ENCODE measurements around the gene VRK2. TPM values are rescaled to one million over a fixed set of nuclear protein-coding genes. Genes with fewer than 3 reads are reported as not detected.

VRK2 gene
- total and polyA plus RNA-seq, 7 donors, result 6.2 to 30.2 (median 17.7) TPM

GRCh38 chr2:58042486-58042970 is 4.1 kb upstream of the VRK2 start:
- Histone ChIP-seq H3K9me3 (no peaks in the 10 kb centered on the region), H3K4me3 (no peak overlapping the region), H3K4me1 (peaks cover 13% of the 10 kb centered on the region), H3K36me3 (ENCODE audit: insufficient read depth in 1 of 2, low read depth in 1 of 2) (peaks cover 0 to 8% of the 10 kb centered on the region in 2 donors), H3K27ac (no peak overlapping the region), H3K27me3 (ENCODE audit: insufficient read depth in 3 of 3, low read length in 2 of 3) (no peaks in the 10 kb centered on the region)
- no peak for ATAC-seq
- no peak for DNase-seq
- WGBS, 3 donors, result 43 to 59% (median 45%) methylated on average over 2 of the region's 2 CpGs
- TF ChIP-seq CTCF (IDR thresholded peaks at IDR 0.05), result no peak
- intact Hi-C loops (cut with DNase I), result no loop called here

GRCh38 chr2:58044145-58044544 is 2.5 kb upstream of the VRK2 start:
- Histone ChIP-seq H3K9me3 (no peaks in the 10 kb centered on the region), H3K4me1 (peaks cover 13% of the 10 kb centered on the region), H3K27me3 (ENCODE audit: insufficient read depth in 3 of 3, low read length in 2 of 3) (no peaks in the 10 kb centered on the region), H3K36me3 (ENCODE audit: insufficient read depth in 1 of 2, low read depth in 1 of 2) (peaks cover 0 to 8% of the 10 kb centered on the region in 2 donors), H3K27ac (no peak overlapping the region), H3K4me3 (no peak overlapping the region)
- no peak for DNase-seq
- no peak for ATAC-seq
- 88 to 96% (median 96%) methylated on average over 3 of the region's 3 CpGs for WGBS, 3 donors
- TF ChIP-seq CTCF (IDR thresholded peaks at IDR 0.05), result no peak
- intact Hi-C loops (cut with DNase I), result no loop called here

- peaks cover 13% of the 10 kb centered on the region for H3K4me1 ChIP-seq
- H3K9me3 ChIP-seq, result no peaks in the 10 kb centered on the region
- no peaks in the 10 kb centered on the region for H3K27me3 ChIP-seq (ENCODE audit: insufficient read depth in 3 of 3, low read length in 2 of 3)
- H3K27ac ChIP-seq, result peak overlapping the region; percentile 93
- ATAC-seq (no peak), DNase-seq (peak in 1 of 2 donors; percentile 50)
- peak overlapping the region; percentile 90 for H3K4me3 ChIP-seq
- no peak for TF ChIP-seq CTCF (IDR thresholded peaks at IDR 0.05)
- intact Hi-C loops (cut with DNase I), result loop anchor here in 1 of 2 donors (5.0 kb wide), 1 partner anchor 197 kb away; the partner anchor contains the start of gene FANCL
- WGBS, 3 donors, result 52 to 65% (median 53%) methylated on average over 17 of the region's 17 CpGs
- peaks cover 0 to 17% of the 10 kb centered on the region in 2 donors for H3K36me3 ChIP-seq (ENCODE audit: insufficient read depth in 1 of 2, low read depth in 1 of 2)
These were observed 849 bp upstream of the VRK2 start for GRCh38 chr2:58045580-58046334.

GRCh38 chr2:58046335-58046584 is 346 bp upstream of the VRK2 start:
- DNase-seq, result no peak
- peak in 1 of 4 donors; percentile 28 for ATAC-seq
- no peaks in the 10 kb centered on the region for H3K9me3 ChIP-seq
- WGBS, 3 donors, result 2 to 3% (median 2%) methylated on average over 14 of the region's 14 CpGs
- H3K27me3 ChIP-seq (ENCODE audit: insufficient read depth in 3 of 3, low read length in 2 of 3), result no peaks in the 10 kb centered on the region
- peak overlapping the region; percentile 93 for H3K27ac ChIP-seq
- H3K4me3 ChIP-seq, result peak overlapping the region; percentile 90
- peaks cover 0 to 18% of the 10 kb centered on the region in 2 donors for H3K36me3 ChIP-seq (ENCODE audit: insufficient read depth in 1 of 2, low read depth in 1 of 2)
- peaks cover 13% of the 10 kb centered on the region for H3K4me1 ChIP-seq
- no peak for TF ChIP-seq CTCF (IDR thresholded peaks at IDR 0.05)
- intact Hi-C loops (cut with DNase I), result loop anchor here in 1 of 2 donors (5.0 kb wide), 1 partner anchor 196 kb away; the partner anchor contains the start of gene FANCL

Data from psoas muscle (tissue), 8 donors.